HCT116 (cell line): ENCODE data around the gene AMACR. TPM values are rescaled to one million over a fixed set of nuclear protein-coding genes. Genes with fewer than 3 reads are reported as not detected.

Experiments used
- ATAC-seq: fragments of 200-7000 bp; cut with Tn5 transposase; 2 replicates; pipeline ENCODE4 v1.9.1; 2020; ENCODE audit warnings: mild to moderate bottlenecking, moderate library complexity
- BruUV-seq: library from RNA; stranded (reverse); fragments of 400-500 nt; replicated peaks from 2 replicates; lab custom pipeline; 2021; lab: Mats Ljungman, UMichigan
- CTCF ChIA-PET: fragments of 300-600 bp; sonication (Branson Sonifier 250); formaldehyde crosslinking; loops from one replicate; lab custom pipeline; 2021; ENCODE audit warnings: antibody characterized with exemption; lab: Charles Lee
- POLR2A ChIA-PET: fragments of 300-600, 350-600 bp; sonication (Branson Sonifier 250); formaldehyde crosslinking; loops from one replicate; lab custom pipeline; 2021; ENCODE audit warnings: antibody characterized with exemption; lab: Charles Lee
- RAD21 ChIA-PET, 2 experiments: fragments of 300-600 bp; sonication (Branson Sonifier 250); formaldehyde crosslinking; loops; one replicate each; lab custom pipeline; 2023; ENCODE audit warnings: low total read pairs in 2 of 2; ENCODE audit not compliant: uncharacterized antibody in 2 of 2, unreplicated experiment in 2 of 2, low non-redundant PET in 1 of 2; lab: Charles Lee
- DNase-seq: peaks from one replicate; pipeline ENCODE4 v3.0.0-alpha.2; 2010; ENCODE audit warnings: low read depth, low spot score
- H2AFZ ChIP-seq: fragments of 200-600 bp; shearing (Covaris generic), sonication (generic); 2 replicates; pipeline ENCODE4 v1.6.1; 2017; ENCODE audit warnings: low read depth, mixed run types, mixed read lengths, antibody characterized with exemption, low read length; ENCODE audit not compliant: poor library complexity, severe bottlenecking
- H3K27ac ChIP-seq: 2 replicates; pipeline ENCODE4 v1.5.1; 2012; ENCODE audit warnings: low read depth, low read length
- H3K27me3 ChIP-seq: fragments of 200-600 bp; sonication (generic); 2 replicates; pipeline ENCODE4 v1.6.1; 2016; ENCODE audit warnings: mixed run types, low read length, mixed read lengths; ENCODE audit not compliant: insufficient read depth
- H3K36me3 ChIP-seq, 2 experiments: fragments of 200-500 bp in 1 of 2; fragments of 200-600 bp in 1 of 2; sonication (Bioruptor generic) in 1 of 2; sonication (generic) in 1 of 2; 2 replicates each; pipeline versions ENCODE4 v1.5.1 to v1.6.1; 2014 to 2016; ENCODE audit warnings: low read length in 2 of 2, inconsistent platforms in 1 of 2, mixed read lengths in 1 of 2, mixed run types in 1 of 2; ENCODE audit not compliant: insufficient read depth in 2 of 2, control insufficient read depth in 1 of 2
- H3K4me1 ChIP-seq, 2 experiments: fragments of 200-600 bp in 1 of 2; sonication (generic) in 1 of 2; 2 replicates each; pipeline versions ENCODE4 v1.5.1 to v1.6.1; 2012 to 2017; ENCODE audit warnings: low read length in 2 of 2, inconsistent platforms in 1 of 2, mild to moderate bottlenecking in 1 of 2, mixed read lengths in 1 of 2, mixed run types in 1 of 2, moderate library complexity in 1 of 2; ENCODE audit not compliant: insufficient read depth in 2 of 2, control insufficient read depth in 1 of 2
- H3K4me2 ChIP-seq: fragments of 200-600 bp; sonication (generic); 2 replicates; pipeline ENCODE4 v1.6.1; 2017; ENCODE audit warnings: mixed run types, low read length, mixed read lengths
- H3K4me3 ChIP-seq, 2 experiments: fragments of 200-600 bp in 1 of 2; sonication (generic) in 1 of 2; replicated peaks in 1 of 2; 2 replicates each; pipeline ENCODE4 v1.5.1; 2011 to 2016; ENCODE audit warnings: low read length in 2 of 2, control low read depth in 1 of 2, low read depth in 1 of 2, mild to moderate bottlenecking in 1 of 2, mixed read lengths in 1 of 2, mixed run types in 1 of 2
- H3K79me2 ChIP-seq: fragments of 200-600 bp; sonication (generic); 2 replicates; pipeline ENCODE4 v1.6.1; 2017; ENCODE audit warnings: mild to moderate bottlenecking, mixed run types, low read length, moderate library complexity, mixed read lengths; ENCODE audit not compliant: insufficient read depth
- H3K9ac ChIP-seq: fragments of 200-600 bp; sonication (generic); 2 replicates; pipeline ENCODE4 v1.6.1; 2016; ENCODE audit warnings: low read length, mixed read lengths
- H3K9me2 ChIP-seq: fragments of 200-600 bp; sonication (generic), shearing (Covaris generic); 2 replicates; pipeline ENCODE4 v1.6.1; 2017; ENCODE audit warnings: mixed run types, mild to moderate bottlenecking, moderate library complexity; ENCODE audit not compliant: insufficient read depth
- H3K9me3 ChIP-seq, 2 experiments: fragments of 200-500 bp in 1 of 2; fragments of 200-600 bp in 1 of 2; sonication (Bioruptor generic) in 1 of 2; sonication (generic) in 1 of 2; 2 replicates each; pipeline ENCODE4 v1.6.1; 2014 to 2017; ENCODE audit warnings: low read length in 2 of 2, mixed read lengths in 2 of 2, inconsistent platforms in 1 of 2, low read depth in 1 of 2, mild to moderate bottlenecking in 1 of 2, mixed run types in 1 of 2, moderate library complexity in 1 of 2; ENCODE audit not compliant: control insufficient read depth in 1 of 2, insufficient read depth in 1 of 2
- H4K20me1 ChIP-seq: fragments of 200-600 bp; sonication (generic), shearing (Covaris generic); 2 replicates; pipeline ENCODE4 v1.6.1; 2017; ENCODE audit warnings: mixed run types, mild to moderate bottlenecking, moderate library complexity; ENCODE audit not compliant: insufficient read depth
- CBX3 ChIP-seq: IDR thresholded peaks from 2 replicates; pipeline ENCODE4 v1.6.1; 2012; ENCODE audit warnings: low read depth
- CEBPB ChIP-seq: IDR thresholded peaks from 2 replicates; pipeline ENCODE4 v1.6.1; 2012; ENCODE audit warnings: low read depth
- EGR1 ChIP-seq: IDR thresholded peaks from 2 replicates; pipeline ENCODE4 v1.6.1; 2012; ENCODE audit warnings: low read depth
- EZH2 ChIP-seq: fragments of 200-600 bp; sonication (generic); IDR thresholded peaks from 2 replicates; pipeline ENCODE4 v1.6.1; 2017; ENCODE audit warnings: antibody characterized with exemption, mixed run types
- EZH2phosphoT487 ChIP-seq: fragments of 200-600 bp; IDR thresholded peaks from 2 replicates; pipeline ENCODE4 v1.6.1; 2018; ENCODE audit warnings: antibody characterized with exemption, borderline replicate concordance
- FOSL1 ChIP-seq: IDR thresholded peaks from 2 replicates; pipeline ENCODE4 v1.6.1; 2012; ENCODE audit warnings: low read depth
- JUND ChIP-seq: IDR thresholded peaks from 2 replicates; pipeline ENCODE4 v1.6.1; 2012
- POLR2AphosphoS5 ChIP-seq: IDR thresholded peaks from 2 replicates; pipeline ENCODE4 v1.6.1; 2011; ENCODE audit warnings: mild to moderate bottlenecking, low read depth, low read length, moderate library complexity
- RAD21 ChIP-seq: IDR thresholded peaks from 2 replicates; pipeline ENCODE4 v1.6.1; 2012; ENCODE audit warnings: low read depth, mild to moderate bottlenecking
- SP1 ChIP-seq: IDR thresholded peaks from 2 replicates; pipeline ENCODE4 v1.6.1; 2012; ENCODE audit warnings: low read depth
- TCF7L2 ChIP-seq: IDR thresholded peaks from 2 replicates; pipeline ENCODE4 v1.7.0; 2011; ENCODE audit warnings: borderline replicate concordance, inconsistent platforms; ENCODE audit not compliant: insufficient read depth, insufficient read length; ENCODE audit errors: extremely low read depth
- ZFX ChIP-seq: fragments of 450-650 bp; IDR thresholded peaks from 2 replicates; pipeline ENCODE4 v1.6.1; 2017
- ZNF274 ChIP-seq: fragments of 200-500 bp; sonication (Bioruptor generic); IDR thresholded peaks from 2 replicates; pipeline ENCODE4 v1.6.1; 2014; ENCODE audit warnings: mild to moderate bottlenecking, low read depth, low read length, inconsistent platforms
- intact Hi-C: fragments of 100-400 bp; cut with micrococcal nuclease; formaldehyde crosslinking; loops from 2 replicates; pipeline ENCODE4 v1.10.0; 2022
- total RNA-seq: library from RNA; stranded (reverse); gene quantifications from one replicate; pipeline ENCODE4 v1.2.1, GENCODE V29; 2021; ENCODE audit not compliant: unreplicated experiment
- TF ChIP-seq, protein P1 (sequence below): IDR thresholded peaks from 2 replicates; pipeline ENCODE4 v1.6.1; 2011; ENCODE audit warnings: mild to moderate bottlenecking, low read length, moderate library complexity; ENCODE audit not compliant: insufficient replicate concordance; ENCODE audit errors: extremely low read depth
- TF ChIP-seq, protein P2 (sequence below): IDR thresholded peaks from 2 replicates; pipeline ENCODE4 v1.6.1; 2012
- TF ChIP-seq, protein P3 (sequence below): IDR thresholded peaks from 2 replicates; pipeline ENCODE4 v1.6.1; 2012; ENCODE audit warnings: low read depth

The AMACR gene
- total RNA-seq, 1 experiment from 2014 or later, result 4.3 TPM

DNA sequence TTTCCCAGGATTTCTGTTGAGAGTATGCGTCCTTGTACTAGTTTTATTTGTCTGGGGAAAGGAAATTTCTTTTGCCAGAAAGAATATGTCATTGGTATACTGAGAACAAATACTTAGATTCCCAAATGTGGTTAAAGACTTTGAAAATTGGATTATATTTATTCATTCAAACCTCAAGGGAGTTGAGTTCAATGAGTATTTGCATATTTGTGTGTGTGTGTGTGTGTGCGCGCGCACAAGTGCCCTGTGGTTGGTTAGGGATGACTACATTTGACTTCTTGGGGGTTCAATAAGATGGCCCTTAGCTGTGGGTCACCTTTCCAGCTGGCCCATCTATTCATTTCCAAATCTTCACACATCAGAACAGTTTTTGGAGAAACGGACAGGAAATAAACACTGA, 66.8 kb downstream of the AMACR start (continued):
- TF ChIP-seq EGR1 (no peak), EZH2 (no peak), ZFX (no peak), TCF7L2 (no peak)
- TF ChIP-seq, protein P1, sequence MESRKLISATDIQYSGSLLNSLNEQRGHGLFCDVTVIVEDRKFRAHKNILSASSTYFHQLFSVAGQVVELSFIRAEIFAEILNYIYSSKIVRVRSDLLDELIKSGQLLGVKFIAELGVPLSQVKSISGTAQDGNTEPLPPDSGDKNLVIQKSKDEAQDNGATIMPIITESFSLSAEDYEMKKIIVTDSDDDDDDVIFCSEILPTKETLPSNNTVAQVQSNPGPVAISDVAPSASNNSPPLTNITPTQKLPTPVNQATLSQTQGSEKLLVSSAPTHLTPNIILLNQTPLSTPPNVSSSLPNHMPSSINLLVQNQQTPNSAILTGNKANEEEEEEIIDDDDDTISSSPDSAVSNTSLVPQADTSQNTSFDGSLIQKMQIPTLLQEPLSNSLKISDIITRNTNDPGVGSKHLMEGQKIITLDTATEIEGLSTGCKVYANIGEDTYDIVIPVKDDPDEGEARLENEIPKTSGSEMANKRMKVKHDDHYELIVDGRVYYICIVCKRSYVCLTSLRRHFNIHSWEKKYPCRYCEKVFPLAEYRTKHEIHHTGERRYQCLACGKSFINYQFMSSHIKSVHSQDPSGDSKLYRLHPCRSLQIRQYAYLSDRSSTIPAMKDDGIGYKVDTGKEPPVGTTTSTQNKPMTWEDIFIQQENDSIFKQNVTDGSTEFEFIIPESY, result no peak

DNA sequence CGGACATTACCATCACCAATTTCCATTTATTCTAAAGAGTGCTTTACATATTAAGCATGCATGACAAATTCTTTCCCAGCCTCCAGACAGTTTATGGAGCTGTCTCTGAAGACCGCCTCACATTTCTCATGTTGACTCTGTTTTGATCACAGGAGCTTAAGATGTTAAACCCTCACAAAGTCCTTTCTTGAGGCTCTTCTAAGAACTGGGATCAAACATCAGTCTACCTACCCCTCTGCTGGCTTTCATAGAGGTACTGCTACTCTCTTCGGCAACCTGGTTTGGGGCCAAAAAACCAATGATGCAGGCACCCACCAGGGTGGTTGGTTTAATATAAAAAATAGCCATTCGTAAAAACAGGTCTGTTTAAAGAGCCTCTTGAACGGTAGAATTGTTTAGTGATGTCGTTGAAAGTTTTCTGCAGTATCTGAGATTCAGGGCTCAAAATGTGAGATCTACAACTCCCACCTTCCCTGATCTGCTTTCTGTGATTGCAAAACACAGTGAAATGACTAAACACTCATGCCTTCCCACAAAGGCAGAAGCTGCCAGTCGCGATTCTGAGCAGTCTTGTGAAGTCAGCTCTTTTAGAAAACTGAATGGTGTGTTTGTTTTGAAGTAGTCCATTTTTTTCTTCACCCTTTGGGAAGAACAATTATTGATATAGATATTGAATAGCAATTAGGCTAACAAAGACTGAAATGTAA, 68.1 kb downstream of the AMACR start:
- Histone ChIP-seq H3K9me3 (no peaks in the 10 kb centered on the region), H4K20me1 (no peaks in the 10 kb centered on the region), H3K27me3 (peaks cover 42% of the 10 kb centered on the region), H3K9ac (no peak overlapping the region), H2AFZ (no peak overlapping the region), H3K4me2 (no peak overlapping the region), H3K4me3 (no peak overlapping the region), H3K27ac (no peak overlapping the region), H3K9me2 (no peaks in the 10 kb centered on the region), H3K79me2 (no peaks in the 10 kb centered on the region), H3K36me3 (no peaks in the 10 kb centered on the region), H3K4me1 (no peaks in the 10 kb centered on the region)
- intact Hi-C loops, result no loop called here
- POLR2A ChIA-PET, result no interaction called here
- no peak for TF ChIP-seq CBX3
- TF ChIP-seq JUND, result no peak
- TF ChIP-seq, protein P2, sequence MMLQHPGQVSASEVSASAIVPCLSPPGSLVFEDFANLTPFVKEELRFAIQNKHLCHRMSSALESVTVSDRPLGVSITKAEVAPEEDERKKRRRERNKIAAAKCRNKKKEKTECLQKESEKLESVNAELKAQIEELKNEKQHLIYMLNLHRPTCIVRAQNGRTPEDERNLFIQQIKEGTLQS, result no peak
- no peak for TF ChIP-seq EZH2phosphoT487
- no peak for TF ChIP-seq RAD21
- no peak for TF ChIP-seq EZH2
- TF ChIP-seq, protein P1, result no peak
- TF ChIP-seq, protein P3, sequence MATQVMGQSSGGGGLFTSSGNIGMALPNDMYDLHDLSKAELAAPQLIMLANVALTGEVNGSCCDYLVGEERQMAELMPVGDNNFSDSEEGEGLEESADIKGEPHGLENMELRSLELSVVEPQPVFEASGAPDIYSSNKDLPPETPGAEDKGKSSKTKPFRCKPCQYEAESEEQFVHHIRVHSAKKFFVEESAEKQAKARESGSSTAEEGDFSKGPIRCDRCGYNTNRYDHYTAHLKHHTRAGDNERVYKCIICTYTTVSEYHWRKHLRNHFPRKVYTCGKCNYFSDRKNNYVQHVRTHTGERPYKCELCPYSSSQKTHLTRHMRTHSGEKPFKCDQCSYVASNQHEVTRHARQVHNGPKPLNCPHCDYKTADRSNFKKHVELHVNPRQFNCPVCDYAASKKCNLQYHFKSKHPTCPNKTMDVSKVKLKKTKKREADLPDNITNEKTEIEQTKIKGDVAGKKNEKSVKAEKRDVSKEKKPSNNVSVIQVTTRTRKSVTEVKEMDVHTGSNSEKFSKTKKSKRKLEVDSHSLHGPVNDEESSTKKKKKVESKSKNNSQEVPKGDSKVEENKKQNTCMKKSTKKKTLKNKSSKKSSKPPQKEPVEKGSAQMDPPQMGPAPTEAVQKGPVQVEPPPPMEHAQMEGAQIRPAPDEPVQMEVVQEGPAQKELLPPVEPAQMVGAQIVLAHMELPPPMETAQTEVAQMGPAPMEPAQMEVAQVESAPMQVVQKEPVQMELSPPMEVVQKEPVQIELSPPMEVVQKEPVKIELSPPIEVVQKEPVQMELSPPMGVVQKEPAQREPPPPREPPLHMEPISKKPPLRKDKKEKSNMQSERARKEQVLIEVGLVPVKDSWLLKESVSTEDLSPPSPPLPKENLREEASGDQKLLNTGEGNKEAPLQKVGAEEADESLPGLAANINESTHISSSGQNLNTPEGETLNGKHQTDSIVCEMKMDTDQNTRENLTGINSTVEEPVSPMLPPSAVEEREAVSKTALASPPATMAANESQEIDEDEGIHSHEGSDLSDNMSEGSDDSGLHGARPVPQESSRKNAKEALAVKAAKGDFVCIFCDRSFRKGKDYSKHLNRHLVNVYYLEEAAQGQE, result no peak
- no peak for TF ChIP-seq SP1
- no peak for TF ChIP-seq POLR2AphosphoS5
- TF ChIP-seq CEBPB, result no peak
- no peak for TF ChIP-seq ZNF274
- TF ChIP-seq FOSL1, result no peak
- no peak for ATAC-seq
- DNase-seq, result no peak
- CTCF ChIA-PET, result no interaction called here
- RAD21 ChIA-PET, result no interaction called here
- no TSS peak for BruUV-seq
